GM20000 (cell line): ENCODE data around the gene VEPH1.
"Not testable (repeated sequence)": the region's sequence is repeated elsewhere in the genome, so short reads cannot be mapped to it uniquely, and the experiment has no call there.

Source experiments
- DNase-seq: peaks from one replicate; pipeline ENCODE4 v3.0.0; 2012; ENCODE audit warnings: low spot score
- CTCF ChIP-seq: IDR thresholded peaks from 2 replicates; pipeline ENCODE4 v1.5.1; 2012; ENCODE audit warnings: mild to moderate bottlenecking, control low read depth; ENCODE audit errors: extremely low read depth, missing control alignments

The VEPH1 gene

GRCh38 chr3:157335233-157336076, 167.8 kb downstream of the VEPH1 start:
- no peak for TF ChIP-seq CTCF
- DNase-seq: no peak

GRCh38 chr3:157333551-157333991, 169.6 kb downstream of the VEPH1 start:
- DNase-seq: no peak
- no peak for TF ChIP-seq CTCF

GRCh38 chr3:157330206-157330605, 173.0 kb downstream of the VEPH1 start:
- no peak for DNase-seq
- TF ChIP-seq CTCF: no peak

- DNase-seq: no peak
- TF ChIP-seq CTCF: no peak
Measured at GRCh38 chr3:157329551-157329950, 173.7 kb downstream of the VEPH1 start.

- no peak for DNase-seq
- TF ChIP-seq CTCF: no peak
Measured at GRCh38 chr3:157327837-157328236, 175.4 kb downstream of the VEPH1 start.

- no peak for TF ChIP-seq CTCF
- no peak for DNase-seq
Measured at GRCh38 chr3:157327018-157327417, 176.2 kb downstream of the VEPH1 start.

- DNase-seq: not testable (repeated sequence)
Measured at GRCh38 chr3:157324869-157325268, 178.3 kb downstream of the VEPH1 start.

- no peak for DNase-seq
- no peak for TF ChIP-seq CTCF
Measured at GRCh38 chr3:157323360-157323759, 179.9 kb downstream of the VEPH1 start.
